HL-60 (cell line): ENCODE results near the gene NAPSA.

ENCODE experiments used
- DNase-seq, 2 experiments: peaks; one replicate each; pipeline ENCODE4 v3.0.0-alpha.2; 2010 to 2020; ENCODE audit warnings: low read depth in 1 of 2, low spot score in 1 of 2
- H3K27ac ChIP-seq: fragments of 250-450 bp; sonication (Bioruptor Pico); replicated peaks from 2 replicates; pipeline ENCODE4 v1.5.1; 2020; ENCODE audit warnings: mild to moderate bottlenecking, moderate library complexity
- H3K27me3 ChIP-seq: fragments of 250-450 bp; sonication (Bioruptor Pico); 2 replicates; pipeline ENCODE4 v1.5.1; 2021; ENCODE audit warnings: mild to moderate bottlenecking, moderate library complexity; ENCODE audit not compliant: insufficient read depth, poor library complexity, severe bottlenecking
- H3K4me3 ChIP-seq: replicated peaks from 2 replicates; pipeline ENCODE4 v1.5.1; 2011; ENCODE audit warnings: mild to moderate bottlenecking, control low read depth, low read length; ENCODE audit not compliant: insufficient read depth
- CTCF ChIP-seq: IDR thresholded peaks from one replicate; pipeline ENCODE4 v1.5.1; 2011; ENCODE audit warnings: low read length, control low read depth, inconsistent platforms; ENCODE audit not compliant: insufficient read depth
- GABPA ChIP-seq: IDR thresholded peaks from 2 replicates; pipeline ENCODE4 v1.6.1; 2012; ENCODE audit warnings: low read depth
- POLR2AphosphoS5 ChIP-seq: IDR thresholded peaks from 2 replicates; pipeline ENCODE4 v1.6.1; 2012; ENCODE audit warnings: low read depth
- REST ChIP-seq: IDR thresholded peaks from 2 replicates; pipeline ENCODE4 v1.6.1; 2012; ENCODE audit warnings: low read depth; ENCODE audit not compliant: insufficient replicate concordance
- SPI1 ChIP-seq: IDR thresholded peaks from 2 replicates; pipeline ENCODE4 v1.6.1; 2012; ENCODE audit warnings: low read depth, mild to moderate bottlenecking, borderline replicate concordance

Gene NAPSA

GRCh38 chr19:50380137-50380536 is 14.7 kb upstream of the NAPSA start:
- H3K4me3 ChIP-seq = no peak overlapping the region
- H3K27me3 ChIP-seq = no peaks in the 10 kb centered on the region
- H3K27ac ChIP-seq = no peak overlapping the region
- DNase-seq = no peak
- TF ChIP-seq POLR2AphosphoS5 = no peak
- TF ChIP-seq CTCF = no peak
- no peak for TF ChIP-seq GABPA
- TF ChIP-seq REST = no peak
- no peak for TF ChIP-seq SPI1

- Histone ChIP-seq H3K4me3 (no peak overlapping the region), H3K27ac (no peak overlapping the region), H3K27me3 (no peaks in the 10 kb centered on the region)
- DNase-seq = no peak
- no peak for TF ChIP-seq SPI1
- no peak for TF ChIP-seq REST
- TF ChIP-seq POLR2AphosphoS5 = no peak
- no peak for TF ChIP-seq GABPA
- no peak for TF ChIP-seq CTCF
Measured at GRCh38 chr19:50379602-50380001, 14.2 kb upstream of the NAPSA start.

- no peak for DNase-seq
- H3K27me3 ChIP-seq = no peaks in the 10 kb centered on the region
- no peak overlapping the region for H3K27ac ChIP-seq
- H3K4me3 ChIP-seq = no peak overlapping the region
- no peak for TF ChIP-seq SPI1
- TF ChIP-seq REST = no peak
- no peak for TF ChIP-seq CTCF
- no peak for TF ChIP-seq GABPA
Measured at GRCh38 chr19:50378863-50379236, 13.4 kb upstream of the NAPSA start.
